Breast epithelium (tissue), 3 donors: ENCODE measurements around the gene MRAS.

Experiments
- POLR2A ChIP-seq: fragments of 450-650 bp; IDR thresholded peaks from one replicate; pipeline ENCODE4 v1.6.1; 2016; ENCODE audit warnings: antibody characterized with exemption, mild to moderate bottlenecking, moderate library complexity
- POLR2AphosphoS5 ChIP-seq, 3 donors: sonication (generic); formaldehyde crosslinking; IDR thresholded peaks; one replicate each; pipeline ENCODE4 v1.6.1; 2017; ENCODE audit warnings: antibody characterized with exemption in 3 of 3

GRCh38 chr3:138381413-138381901, 33.1 kb downstream of the MRAS start:
- no peak for TF ChIP-seq POLR2AphosphoS5 (IDR thresholded peaks at IDR 0.05)
- TF ChIP-seq POLR2A: no peak
